GM21381 (cell line): ENCODE measurements around the gene ERN2.

Experiments
- ATAC-seq: cut with Tn5 transposase; IDR thresholded peaks from one replicate; pipeline ENCODE4 v1.9.1; 2021; ENCODE audit warnings: mild to moderate bottlenecking, moderate library complexity; ENCODE audit not compliant: unreplicated experiment

Gene ERN2

DNA sequence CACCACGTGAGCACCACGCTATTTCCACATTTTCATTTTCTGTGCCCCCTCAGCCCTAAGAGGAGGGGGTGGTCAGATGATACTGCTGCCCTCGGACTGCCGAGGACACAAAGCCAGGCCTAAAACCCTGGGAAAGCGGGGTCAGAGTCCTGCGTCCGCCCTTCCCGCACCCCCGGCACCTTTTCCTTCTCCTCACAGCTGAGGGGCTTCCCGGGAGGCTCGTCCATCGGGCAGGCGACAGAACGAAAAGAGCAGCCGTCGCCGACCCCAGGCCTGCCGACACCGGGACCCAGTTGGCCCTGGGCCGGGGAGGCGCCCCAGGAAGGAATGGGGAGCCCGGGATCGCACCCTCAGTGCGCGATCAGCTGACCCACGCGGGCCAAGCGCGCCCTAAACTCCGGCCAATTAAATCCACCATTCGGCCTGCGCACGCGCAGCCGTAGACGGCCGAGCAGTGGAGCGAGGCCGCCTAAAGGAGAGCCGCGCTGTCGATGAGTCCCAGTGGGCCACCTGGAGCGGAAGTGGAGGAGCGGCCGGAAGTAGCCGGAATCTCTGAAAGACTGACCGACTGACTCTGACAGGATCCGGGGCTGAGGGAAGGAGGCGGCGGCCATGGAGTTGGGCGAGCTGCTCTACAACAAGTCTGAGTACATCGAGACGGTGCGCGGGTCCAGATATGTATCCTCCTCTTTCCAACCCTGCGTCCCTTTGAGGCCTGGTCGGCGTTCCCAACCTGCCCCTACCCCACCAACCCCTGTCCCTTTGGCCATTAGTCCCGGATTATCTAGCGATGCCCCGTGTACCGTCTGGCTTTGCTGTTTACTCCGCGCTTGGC lies 71.9 kb downstream of the ERN2 start, which contains the start of the genes DCTN5 and PALB2:
Gene DCTN5 (plus strand): TSS at position 536 of the 835 bp plus-strand sequence. CDS start 77 bp downstream, at position 613.
Gene PALB2 (minus strand): TSS at position 380 of the 835 bp plus-strand sequence. CDS start 153 bp downstream, at position 227.
- peak; percentile 93 for ATAC-seq

DNA sequence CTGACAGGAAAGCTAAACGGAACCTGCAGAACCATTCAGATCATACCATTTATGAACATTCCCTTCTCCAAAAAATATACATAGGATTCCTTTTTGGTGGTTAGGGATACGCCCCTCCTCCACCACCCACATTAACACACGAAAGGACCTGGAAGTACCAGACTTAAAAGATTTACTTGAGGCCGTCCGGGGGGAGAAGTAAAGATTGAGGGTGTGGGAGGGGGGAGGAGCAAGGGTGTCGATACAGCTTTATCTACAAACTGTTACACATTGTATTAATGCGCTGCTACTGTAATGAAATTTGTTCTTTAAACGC lies 72.4 kb downstream of the ERN2 start:
- no peak for ATAC-seq
